Esophagus muscularis mucosa (tissue), 4 donors: ENCODE results near the gene LRRIQ1. TPM values are rescaled to one million over a fixed set of nuclear protein-coding genes. Genes with fewer than 3 reads are reported as not detected.

Source experiments
- DNase-seq: peaks from one replicate; pipeline ENCODE4 v3.0.0-alpha.2; 2017; ENCODE audit errors: extremely low spot score
- H3K27ac ChIP-seq, 4 donors: fragments of 200-600 bp; sonication (generic); replicated peaks in 1 of 4; 1 replicate in 3 of 4; 2 replicates in 1 of 4; pipeline ENCODE4 v1.5.1; 2016 to 2019; ENCODE audit warnings: mild to moderate bottlenecking in 1 of 4
- H3K27me3 ChIP-seq, 4 donors: fragments of 200-600 bp; sonication (generic); one replicate each; pipeline versions ENCODE4 v1.5.1 to v1.6.0; 2016 to 2019
- H3K36me3 ChIP-seq, 4 donors: fragments of 200-600 bp; sonication (generic); one replicate each; pipeline ENCODE4 v1.5.1; 2016 to 2019
- H3K4me1 ChIP-seq, 4 donors: fragments of 200-600 bp; sonication (generic); one replicate each; pipeline ENCODE4 v1.5.1; 2016 to 2019
- H3K4me3 ChIP-seq, 4 donors: fragments of 200-600 bp; sonication (generic); 1 replicate in 2 of 4; 2 replicates in 2 of 4; pipeline ENCODE4 v1.5.1; 2016 to 2019; ENCODE audit warnings: mild to moderate bottlenecking in 4 of 4, moderate library complexity in 1 of 4
- H3K9me3 ChIP-seq, 4 donors: fragments of 200-600 bp; sonication (generic); 1 replicate in 3 of 4; 2 replicates in 1 of 4; pipeline ENCODE4 v1.5.1; 2016 to 2019
- EP300 ChIP-seq: sonication (generic); formaldehyde crosslinking; IDR thresholded peaks from one replicate; pipeline ENCODE4 v1.6.1; 2017; ENCODE audit warnings: antibody characterized with exemption
- POLR2A ChIP-seq: fragments of 450-650 bp; IDR thresholded peaks from one replicate; pipeline ENCODE4 v1.6.1; 2017; ENCODE audit warnings: antibody characterized with exemption, moderate library complexity, mild to moderate bottlenecking, low read depth
- POLR2AphosphoS5 ChIP-seq, 2 donors: sonication (generic); formaldehyde crosslinking; IDR thresholded peaks; one replicate each; pipeline ENCODE4 v1.6.1; 2017; ENCODE audit warnings: antibody characterized with exemption in 2 of 2
- WGBS: methylation state at CpG from one replicate; pipeline ENCODE4 v1.1.5; 2018; 5-methylcytosine and 5-hydroxymethylcytosine counted together
- intact Hi-C: fragments of 100-400 bp; cut with DNase I; formaldehyde crosslinking; loops from one replicate; pipeline ENCODE4 v1.15.1; 2023
- total RNA-seq, 4 donors: library from RNA; depleted of rRNA; stranded (reverse); fragments of >200 nt; gene quantifications; one replicate each; pipeline versions ENCODE4 v1.1.0 to v1.2.1, GENCODE V29; 2016
- TF ChIP-seq, protein P1 (sequence below), 3 experiments: fragments of 200-600 bp in 2 of 3; fragments of 450-650 bp in 1 of 3; sonication (generic) in 2 of 3; IDR thresholded peaks; one replicate each; pipeline ENCODE4 v1.5.1; 2017 to 2019; ENCODE audit warnings: antibody characterized with exemption in 3 of 3, mild to moderate bottlenecking in 2 of 3, moderate library complexity in 1 of 3

The LRRIQ1 gene
- total RNA-seq, 4 donors from 2014 or later = 0.13 to 0.42 (median 0.23) TPM

DNA sequence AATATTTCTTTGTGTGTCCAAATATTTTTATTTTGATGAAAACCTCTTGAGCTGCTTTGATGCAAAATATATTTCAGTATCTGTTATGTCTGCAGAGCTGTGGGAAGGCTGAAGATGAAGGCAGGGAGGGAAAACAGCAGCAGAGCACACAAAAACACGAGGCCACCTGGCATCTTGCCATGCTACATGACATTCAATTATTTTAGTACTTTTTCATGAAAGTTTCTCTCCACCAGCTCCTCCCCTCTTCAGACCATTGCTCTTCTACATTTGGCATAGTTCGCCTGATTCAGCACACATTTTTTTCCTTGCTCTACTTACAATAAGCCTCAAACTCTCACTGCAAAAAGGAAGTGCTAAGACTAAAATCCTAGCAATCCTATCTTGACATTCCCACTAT is 239.2 kb downstream of the LRRIQ1 start:
- WGBS = 11% methylated on average over 2 of the region's 2 CpGs
- no peak for DNase-seq
- Histone ChIP-seq H3K4me3 (no peak overlapping the region), H3K36me3 (no peaks in the 10 kb centered on the region), H3K4me1 (peaks cover 8 to 21% (median 15%) of the 10 kb centered on the region in 4 donors), H3K27ac (no peak overlapping the region), H3K9me3 (peaks cover 0 to 19% (median 7%) of the 10 kb centered on the region in 4 donors), H3K27me3 (peaks cover 3 to 88% (median 54%) of the 10 kb centered on the region in 4 donors)
- intact Hi-C loops = no loop called here
- TF ChIP-seq, protein P1, sequence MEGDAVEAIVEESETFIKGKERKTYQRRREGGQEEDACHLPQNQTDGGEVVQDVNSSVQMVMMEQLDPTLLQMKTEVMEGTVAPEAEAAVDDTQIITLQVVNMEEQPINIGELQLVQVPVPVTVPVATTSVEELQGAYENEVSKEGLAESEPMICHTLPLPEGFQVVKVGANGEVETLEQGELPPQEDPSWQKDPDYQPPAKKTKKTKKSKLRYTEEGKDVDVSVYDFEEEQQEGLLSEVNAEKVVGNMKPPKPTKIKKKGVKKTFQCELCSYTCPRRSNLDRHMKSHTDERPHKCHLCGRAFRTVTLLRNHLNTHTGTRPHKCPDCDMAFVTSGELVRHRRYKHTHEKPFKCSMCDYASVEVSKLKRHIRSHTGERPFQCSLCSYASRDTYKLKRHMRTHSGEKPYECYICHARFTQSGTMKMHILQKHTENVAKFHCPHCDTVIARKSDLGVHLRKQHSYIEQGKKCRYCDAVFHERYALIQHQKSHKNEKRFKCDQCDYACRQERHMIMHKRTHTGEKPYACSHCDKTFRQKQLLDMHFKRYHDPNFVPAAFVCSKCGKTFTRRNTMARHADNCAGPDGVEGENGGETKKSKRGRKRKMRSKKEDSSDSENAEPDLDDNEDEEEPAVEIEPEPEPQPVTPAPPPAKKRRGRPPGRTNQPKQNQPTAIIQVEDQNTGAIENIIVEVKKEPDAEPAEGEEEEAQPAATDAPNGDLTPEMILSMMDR (IDR thresholded peaks at IDR 0.05) = no peak

DNA sequence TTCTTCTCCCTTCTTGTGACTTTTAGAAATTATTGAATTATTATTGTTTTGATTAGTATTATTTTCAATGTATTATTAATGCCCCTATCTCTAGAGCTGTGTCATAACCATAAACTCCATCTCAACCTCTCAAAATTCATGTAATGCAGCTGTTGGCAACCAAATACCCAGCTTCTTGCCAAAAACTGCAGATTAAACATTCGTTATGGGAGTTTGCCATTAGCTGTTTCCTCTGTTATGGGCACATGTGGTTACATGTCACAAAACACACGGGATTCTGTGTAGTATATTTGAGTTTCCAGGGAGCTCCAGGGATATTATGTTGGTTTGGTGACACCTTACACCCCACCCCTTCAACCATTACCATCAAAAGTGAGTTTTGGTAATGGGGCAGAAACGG is 241.0 kb downstream of the LRRIQ1 start:
- no peaks in the 10 kb centered on the region for H3K36me3 ChIP-seq
- peaks cover 0 to 19% (median 7%) of the 10 kb centered on the region in 4 donors for H3K9me3 ChIP-seq
- TF ChIP-seq EP300 = no peak
- no peak for TF ChIP-seq POLR2A
- TF ChIP-seq, protein P1 (IDR thresholded peaks at IDR 0.05) = no peak
- no peak for TF ChIP-seq POLR2AphosphoS5 (IDR thresholded peaks at IDR 0.05)
- H3K27me3 ChIP-seq = peaks cover 3 to 100% (median 66%) of the 10 kb centered on the region in 4 donors
- WGBS = 25% methylated on average over 3 of the region's 3 CpGs
- intact Hi-C loops = no loop called here
- no peak for DNase-seq
- H3K27ac ChIP-seq = no peak overlapping the region
- H3K4me3 ChIP-seq = no peak overlapping the region
- H3K4me1 ChIP-seq = peaks cover 17 to 30% (median 23%) of the 10 kb centered on the region in 4 donors

DNA sequence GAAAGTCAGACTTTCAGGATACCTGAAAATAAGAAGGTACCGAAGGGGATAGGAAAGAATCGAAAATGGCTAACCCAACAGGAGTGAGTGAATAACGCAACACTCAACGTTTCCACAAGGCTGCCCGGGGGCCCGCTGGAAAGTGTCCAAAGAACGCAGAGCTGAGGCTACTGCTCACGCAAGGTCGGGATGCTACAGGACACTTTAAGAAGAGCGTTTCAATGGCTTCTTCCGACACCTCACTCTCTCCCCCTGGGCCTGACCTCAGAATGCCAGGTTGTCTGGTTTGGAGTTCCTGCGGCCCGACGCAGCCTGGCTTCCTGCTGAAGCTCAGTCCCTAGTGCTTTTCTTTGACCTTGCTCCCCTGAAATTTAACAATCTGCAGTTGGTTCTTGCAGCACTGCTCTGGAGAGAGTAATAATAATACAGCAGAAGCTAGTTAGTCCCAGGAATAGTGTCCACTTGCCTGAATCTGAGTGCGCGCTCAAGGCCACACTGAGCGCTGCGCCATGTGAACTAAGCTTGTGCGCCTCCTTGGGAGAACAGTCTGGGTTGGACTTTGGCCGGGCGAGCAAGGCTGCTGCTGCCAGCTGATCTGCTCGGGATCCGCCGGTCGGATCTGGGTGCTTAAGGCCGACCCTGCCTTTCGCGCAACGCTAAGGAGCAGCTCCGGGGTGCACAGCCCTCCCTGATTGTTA is 241.9 kb downstream of the LRRIQ1 start:
- Histone ChIP-seq H3K4me1 (peaks cover 17 to 30% (median 23%) of the 10 kb centered on the region in 4 donors), H3K9me3 (peaks cover 0 to 19% (median 7%) of the 10 kb centered on the region in 4 donors), H3K4me3 (no peak overlapping the region), H3K36me3 (no peaks in the 10 kb centered on the region), H3K27ac (no peak overlapping the region), H3K27me3 (peaks cover 3 to 100% (median 68%) of the 10 kb centered on the region in 4 donors)
- intact Hi-C loops = no loop called here
- 41% methylated on average over 30 of the region's 30 CpGs for WGBS
- TF ChIP-seq, protein P1 (IDR thresholded peaks at IDR 0.05) = no peak
- TF ChIP-seq EP300 = no peak
- TF ChIP-seq POLR2A = no peak
- TF ChIP-seq POLR2AphosphoS5 (IDR thresholded peaks at IDR 0.05) = no peak
- no peak for DNase-seq

DNA sequence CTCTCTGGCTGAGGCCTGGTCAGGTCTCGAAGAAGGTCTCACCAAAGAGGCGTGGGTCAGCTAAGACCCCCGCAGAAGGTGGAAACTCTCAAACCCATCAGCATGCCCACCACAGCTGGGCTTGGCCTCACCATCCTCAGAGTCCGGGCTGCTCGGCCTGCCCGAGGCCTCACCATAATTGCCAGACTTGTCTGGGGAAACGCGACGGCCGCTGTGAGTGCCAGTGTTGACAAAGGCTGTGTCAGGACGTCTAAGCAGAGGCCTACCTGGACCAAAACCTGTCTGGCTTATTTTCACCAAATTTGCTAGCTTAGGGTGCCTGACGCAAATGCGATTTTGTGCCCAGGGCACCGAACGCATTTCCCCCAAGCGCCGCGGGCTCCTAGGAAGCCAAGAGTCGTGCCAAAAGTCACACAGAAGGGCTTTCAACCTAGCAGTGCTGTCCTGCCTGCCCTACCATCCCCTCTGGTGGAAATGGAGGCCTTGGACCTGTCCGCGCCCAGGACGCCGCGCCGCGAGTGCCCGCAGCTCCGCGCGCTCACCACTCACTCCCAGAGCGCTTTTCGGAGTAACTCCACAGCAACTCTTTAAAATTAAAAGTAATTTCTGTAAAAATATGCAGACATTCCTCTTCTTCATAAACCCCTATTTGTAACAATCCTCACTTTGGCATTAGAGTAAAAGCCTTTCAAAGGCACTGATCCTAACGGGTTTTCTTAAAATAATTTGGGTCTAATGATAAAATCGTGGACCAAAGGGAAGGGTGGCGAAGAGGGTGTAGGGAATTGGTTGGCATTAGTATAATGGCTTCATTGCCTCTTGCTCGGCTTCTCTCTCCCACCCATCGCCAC is 242.7 kb downstream of the LRRIQ1 start:
- no peak for DNase-seq
- Histone ChIP-seq H3K4me3 (peak overlapping the region in 1 of 4 donors; percentile 48), H3K4me1 (peaks cover 17 to 23% (median 20%) of the 10 kb centered on the region in 4 donors), H3K27ac (no peak overlapping the region), H3K36me3 (no peaks in the 10 kb centered on the region), H3K27me3 (peaks cover 3 to 100% (median 66%) of the 10 kb centered on the region in 4 donors), H3K9me3 (peaks cover 0 to 19% (median 7%) of the 10 kb centered on the region in 4 donors)
- TF ChIP-seq EP300 (no peak), POLR2AphosphoS5 (IDR thresholded peaks at IDR 0.05) (no peak), POLR2A (no peak)
- TF ChIP-seq, protein P1 (IDR thresholded peaks at IDR 0.05) = no peak
- intact Hi-C loops = no loop called here
- WGBS = 60% methylated on average over 27 of the region's 37 CpGs
